GM12873 (cell line): ENCODE measurements around the gene KBTBD6.

ENCODE experiments used
- CTCF ChIP-seq: IDR thresholded peaks from 2 replicates; pipeline ENCODE4 v1.5.1; 2012; ENCODE audit warnings: low read depth, mild to moderate bottlenecking, moderate library complexity, low read length, control low read depth; ENCODE audit not compliant: insufficient read depth; ENCODE audit errors: missing control alignments

Gene KBTBD6

GRCh38 chr13:41085961-41086585 lies 46.5 kb downstream of the KBTBD6 start:
- no peak for TF ChIP-seq CTCF

GRCh38 chr13:41079725-41080124 lies 52.9 kb downstream of the KBTBD6 start:
- no peak for TF ChIP-seq CTCF
